WERI-Rb-1 (cell line): ENCODE measurements around the gene LAMB4.
A peak's percentile ranks its signal among the peaks of the same experiment; 100 is the strongest.

Experiments
- DNase-seq: peaks from one replicate; pipeline ENCODE4 v3.0.0-alpha.2; 2020
- H3K27ac ChIP-seq: fragments of 250-450 bp; sonication (Bioruptor Pico); 2 replicates; pipeline ENCODE4 v1.5.1; 2020; ENCODE audit warnings: mild to moderate bottlenecking, moderate library complexity
- H3K27me3 ChIP-seq: fragments of 250-450 bp; sonication (Bioruptor Pico); 2 replicates; pipeline ENCODE4 v1.5.1; 2021; ENCODE audit warnings: mild to moderate bottlenecking, low read depth, moderate library complexity; ENCODE audit not compliant: insufficient read depth, severe bottlenecking
- H3K36me3 ChIP-seq: fragments of 250-450 bp; sonication (Bioruptor Pico); 2 replicates; pipeline ENCODE4 v1.5.1; 2020; ENCODE audit warnings: mild to moderate bottlenecking, moderate library complexity
- H3K4me3 ChIP-seq: 2 replicates; pipeline ENCODE4 v1.5.1; 2011; ENCODE audit warnings: low read depth, mild to moderate bottlenecking, control low read depth, low read length
- H3K9me3 ChIP-seq: fragments of 250-450 bp; sonication (Bioruptor Pico); 2 replicates; pipeline ENCODE4 v1.5.1; 2021; ENCODE audit warnings: mild to moderate bottlenecking, moderate library complexity; ENCODE audit not compliant: severe bottlenecking
- TF ChIP-seq, protein P1 (sequence below): IDR thresholded peaks from 2 replicates; pipeline ENCODE4 v1.5.1; 2011; ENCODE audit warnings: low read depth, mild to moderate bottlenecking, control low read depth, inconsistent platforms, low read length

LAMB4 gene

DNA sequence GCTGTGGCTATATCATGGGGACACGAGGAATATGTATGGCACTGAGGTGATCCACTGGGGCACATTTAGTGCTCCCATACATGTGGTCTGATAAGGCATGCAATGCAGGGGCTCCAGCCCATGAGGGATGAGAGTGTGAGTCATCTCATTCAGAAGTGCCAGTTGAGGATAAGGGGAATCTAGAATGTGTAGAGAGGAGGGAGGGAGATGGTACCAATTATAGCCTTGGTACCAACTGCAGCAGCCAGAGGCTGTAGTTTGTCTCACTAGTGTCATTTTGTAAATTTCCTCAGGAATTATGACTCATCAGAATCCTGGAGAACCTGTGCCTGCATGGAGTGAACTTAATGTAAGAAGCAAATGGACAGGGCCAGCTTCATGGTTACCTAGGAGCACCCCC lies 46.2 kb downstream of the LAMB4 start:
- DNase-seq, result no peak
- no peaks in the 10 kb centered on the region for H3K36me3 ChIP-seq
- H3K27ac ChIP-seq, result no peak overlapping the region
- TF ChIP-seq, protein P1, sequence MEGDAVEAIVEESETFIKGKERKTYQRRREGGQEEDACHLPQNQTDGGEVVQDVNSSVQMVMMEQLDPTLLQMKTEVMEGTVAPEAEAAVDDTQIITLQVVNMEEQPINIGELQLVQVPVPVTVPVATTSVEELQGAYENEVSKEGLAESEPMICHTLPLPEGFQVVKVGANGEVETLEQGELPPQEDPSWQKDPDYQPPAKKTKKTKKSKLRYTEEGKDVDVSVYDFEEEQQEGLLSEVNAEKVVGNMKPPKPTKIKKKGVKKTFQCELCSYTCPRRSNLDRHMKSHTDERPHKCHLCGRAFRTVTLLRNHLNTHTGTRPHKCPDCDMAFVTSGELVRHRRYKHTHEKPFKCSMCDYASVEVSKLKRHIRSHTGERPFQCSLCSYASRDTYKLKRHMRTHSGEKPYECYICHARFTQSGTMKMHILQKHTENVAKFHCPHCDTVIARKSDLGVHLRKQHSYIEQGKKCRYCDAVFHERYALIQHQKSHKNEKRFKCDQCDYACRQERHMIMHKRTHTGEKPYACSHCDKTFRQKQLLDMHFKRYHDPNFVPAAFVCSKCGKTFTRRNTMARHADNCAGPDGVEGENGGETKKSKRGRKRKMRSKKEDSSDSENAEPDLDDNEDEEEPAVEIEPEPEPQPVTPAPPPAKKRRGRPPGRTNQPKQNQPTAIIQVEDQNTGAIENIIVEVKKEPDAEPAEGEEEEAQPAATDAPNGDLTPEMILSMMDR, result no peak
- H3K27me3 ChIP-seq, result no peaks in the 10 kb centered on the region
- peaks cover 11% of the 10 kb centered on the region for H3K9me3 ChIP-seq
- no peak overlapping the region for H3K4me3 ChIP-seq

- H3K27ac ChIP-seq, result peak overlapping the region; percentile 79
- H3K4me3 ChIP-seq, result peak overlapping the region; percentile 25; the same call in 1 of the 2 replicates
- no peaks in the 10 kb centered on the region for H3K36me3 ChIP-seq
- peak; percentile 70 for DNase-seq
- TF ChIP-seq, protein P1, result no peak
- no peaks in the 10 kb centered on the region for H3K27me3 ChIP-seq
- H3K9me3 ChIP-seq, result peaks cover 11% of the 10 kb centered on the region
Measured at GRCh38 chr7:108079648-108080591, 50.2 kb downstream of the LAMB4 start.

GRCh38 chr7:108079276-108079647 lies 50.9 kb downstream of the LAMB4 start:
- peak overlapping the region; percentile 79 for H3K27ac ChIP-seq
- H3K9me3 ChIP-seq, result peaks cover 11% of the 10 kb centered on the region
- H3K27me3 ChIP-seq, result no peaks in the 10 kb centered on the region
- TF ChIP-seq, protein P1, result no peak
- no peaks in the 10 kb centered on the region for H3K36me3 ChIP-seq
- no peak for DNase-seq
- peak overlapping the region; percentile 25; the same call in 1 of the 2 replicates for H3K4me3 ChIP-seq

GRCh38 chr7:108078691-108079090 lies 51.5 kb downstream of the LAMB4 start:
- Histone ChIP-seq H3K27ac (peak overlapping the region; percentile 79), H3K9me3 (peaks cover 11% of the 10 kb centered on the region), H3K4me3 (no peak overlapping the region), H3K27me3 (no peaks in the 10 kb centered on the region), H3K36me3 (no peaks in the 10 kb centered on the region)
- TF ChIP-seq, protein P1, result no peak
- DNase-seq, result no peak

DNA sequence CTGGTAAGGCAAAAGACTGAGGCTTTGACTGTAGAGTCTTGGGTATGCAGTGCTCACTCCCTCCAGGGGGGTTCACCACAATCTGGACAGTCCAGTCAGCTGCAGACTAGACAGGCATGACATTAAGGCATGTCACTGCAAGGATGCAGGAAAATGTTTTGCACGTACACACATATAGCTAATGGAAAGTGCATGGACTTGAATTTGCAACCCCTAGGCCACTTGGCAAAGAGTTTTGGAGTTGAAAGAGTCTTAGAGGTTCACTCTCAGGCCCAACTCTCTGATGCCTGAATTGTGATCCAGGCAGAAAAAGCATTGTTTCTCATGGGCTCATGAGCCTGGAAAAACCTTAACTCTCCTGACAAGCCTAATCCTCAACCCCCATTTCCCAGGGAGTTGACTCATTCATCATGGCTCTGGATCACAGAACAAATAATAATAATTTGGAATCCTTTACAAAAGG lies 51.9 kb downstream of the LAMB4 start:
- Histone ChIP-seq H3K27ac (peak overlapping the region; percentile 79), H3K9me3 (peaks cover 11% of the 10 kb centered on the region), H3K36me3 (no peaks in the 10 kb centered on the region), H3K4me3 (no peak overlapping the region), H3K27me3 (no peaks in the 10 kb centered on the region)
- DNase-seq, result peak; percentile 33
- TF ChIP-seq, protein P1, result no peak
